HAP-1 (cell line): ENCODE results near the gene KRTAP4-11.
"Not testable (repeated sequence)": the region's sequence is repeated elsewhere in the genome, so short reads cannot be mapped to it uniquely, and the experiment has no call there.

ENCODE experiments used
- DNase-seq, 2 experiments: peaks; one replicate each; pipeline ENCODE4 v3.0.0-alpha.2; 2016 to 2020; ENCODE audit warnings: low spot score in 2 of 2
- H3K27me3 ChIP-seq: fragments of 250-450 bp; sonication (Bioruptor Pico); 2 replicates; pipeline ENCODE4 v1.5.1; 2020; ENCODE audit warnings: low read depth, mild to moderate bottlenecking, moderate library complexity
- H3K36me3 ChIP-seq: fragments of 250-450 bp; sonication (Bioruptor Pico); replicated peaks from 2 replicates; pipeline ENCODE4 v1.5.1; 2020; ENCODE audit warnings: mild to moderate bottlenecking
- H3K4me1 ChIP-seq: fragments of 250-450 bp; sonication (Bioruptor Pico); 2 replicates; pipeline ENCODE4 v1.5.1; 2020; ENCODE audit warnings: mild to moderate bottlenecking
- H3K4me3 ChIP-seq: fragments of 250-450 bp; sonication (Bioruptor Pico); 2 replicates; pipeline ENCODE4 v1.5.1; 2020; ENCODE audit warnings: mild to moderate bottlenecking, moderate library complexity
- H3K9me3 ChIP-seq: fragments of 250-450 bp; sonication (Bioruptor Pico); 2 replicates; pipeline ENCODE4 v1.5.1; 2020; ENCODE audit warnings: mild to moderate bottlenecking, moderate library complexity
- in situ Hi-C: fragments of 300-500 bp; cut with MboI; formaldehyde crosslinking; loops from 3 replicates; pipeline ENCODE4 v1.14.3; 2020; ENCODE audit warnings: low sequenced_read_pairs, inconsistent platforms, mixed read lengths

The KRTAP4-11 gene

GRCh38 chr17:41140360-41141131, 22.4 kb upstream of the KRTAP4-11 start, which contains the start of gene KRTAP4-6:
KRTAP4-6 (minus strand) TSS chr17:41140544; CDS start chr17:41140487, 57 bp downstream.
- H3K27me3 ChIP-seq = no peaks in the 10 kb centered on the region
- in situ Hi-C loops = no loop called here
- no peaks in the 10 kb centered on the region for H3K4me1 ChIP-seq
- H3K36me3 ChIP-seq = no peaks in the 10 kb centered on the region
- no peaks in the 10 kb centered on the region for H3K9me3 ChIP-seq
- H3K4me3 ChIP-seq = no peak within 1 kb of the TSS
- DNase-seq = no peak

DNA sequence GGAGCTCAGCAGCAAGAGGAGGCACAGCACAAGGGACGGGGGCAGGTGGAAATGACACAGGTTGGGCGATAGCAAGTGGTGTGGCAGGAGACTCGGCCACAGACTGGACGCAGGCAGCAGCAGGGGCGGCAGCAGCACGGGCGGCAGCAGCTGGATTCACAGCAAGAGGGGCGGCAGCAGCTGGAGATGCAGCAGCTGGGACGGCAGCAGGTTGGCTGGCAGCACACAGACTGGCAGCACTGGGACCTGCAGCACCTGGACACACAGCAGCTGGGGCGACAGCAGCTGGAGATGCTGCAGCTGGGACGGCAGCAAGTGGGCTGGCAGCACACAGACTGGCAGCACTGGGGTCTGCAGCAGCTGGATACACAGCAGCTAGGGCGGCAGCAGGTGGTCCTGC, 21.7 kb upstream of the KRTAP4-11 start:
- H3K27me3 ChIP-seq, H3K4me1 ChIP-seq, H3K36me3 ChIP-seq, H3K9me3 ChIP-seq, H3K4me3 ChIP-seq, in situ Hi-C loops, DNase-seq: not testable (repeated sequence)

DNA sequence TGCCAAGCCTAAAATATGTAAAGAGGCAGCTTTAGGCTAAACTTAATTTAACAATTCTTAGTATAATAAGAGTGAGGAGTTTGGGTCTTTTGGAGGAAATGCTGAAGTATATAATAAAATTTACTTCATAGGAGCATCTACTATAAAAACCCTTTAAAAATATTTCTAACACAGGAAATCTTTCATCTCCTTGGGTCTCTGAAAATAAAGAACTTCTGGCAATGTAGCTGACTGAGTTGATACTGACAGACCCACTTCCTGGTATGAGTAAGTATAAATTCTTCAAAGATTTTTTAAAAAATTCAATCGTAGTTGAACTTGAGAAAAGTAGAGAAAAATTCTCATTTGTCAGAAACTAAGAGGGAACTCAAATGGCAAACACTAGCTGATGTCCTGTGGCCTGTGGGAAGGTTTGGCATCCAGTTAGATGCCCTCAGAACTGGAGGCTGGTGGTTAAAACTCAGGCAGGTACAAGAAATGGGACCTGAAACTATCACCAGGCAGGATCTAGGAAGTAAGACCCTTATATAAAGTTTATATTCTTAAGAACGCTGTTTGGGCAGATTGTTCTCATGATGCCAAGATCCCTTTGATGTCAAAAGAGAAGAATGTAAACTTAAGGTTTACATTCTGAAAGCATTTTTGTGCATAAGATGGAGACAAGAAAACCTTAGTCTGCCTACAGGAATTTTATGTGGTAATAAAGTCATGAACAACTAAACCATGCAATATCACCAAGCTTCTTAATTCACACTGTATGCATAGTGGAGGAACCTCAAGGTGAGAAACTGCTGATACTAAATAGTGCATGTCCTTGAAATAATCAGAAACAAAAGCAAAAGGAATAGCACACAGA, 15.9 kb upstream of the KRTAP4-11 start:
- H3K36me3 ChIP-seq = no peaks in the 10 kb centered on the region
- DNase-seq = no peak
- in situ Hi-C loops = no loop called here
- no peaks in the 10 kb centered on the region for H3K9me3 ChIP-seq
- H3K4me1 ChIP-seq = no peaks in the 10 kb centered on the region
- H3K4me3 ChIP-seq = no peak overlapping the region
- no peaks in the 10 kb centered on the region for H3K27me3 ChIP-seq

GRCh38 chr17:41131979-41132378, 13.8 kb upstream of the KRTAP4-11 start:
- H3K9me3 ChIP-seq = no peaks in the 10 kb centered on the region
- DNase-seq = no peak
- no peaks in the 10 kb centered on the region for H3K27me3 ChIP-seq
- H3K4me3 ChIP-seq = no peak overlapping the region
- in situ Hi-C loops = no loop called here
- no peaks in the 10 kb centered on the region for H3K36me3 ChIP-seq
- H3K4me1 ChIP-seq = no peaks in the 10 kb centered on the region

- Histone ChIP-seq H3K4me1 (no peaks in the 10 kb centered on the region), H3K9me3 (no peaks in the 10 kb centered on the region), H3K36me3 (no peaks in the 10 kb centered on the region), H3K27me3 (no peaks in the 10 kb centered on the region; the same call in 1 of the 2 replicates), H3K4me3 (no peak overlapping the region)
- DNase-seq = no peak
- in situ Hi-C loops = no loop called here
Measured at GRCh38 chr17:41127371-41127770, 9.2 kb upstream of the KRTAP4-11 start.

DNA sequence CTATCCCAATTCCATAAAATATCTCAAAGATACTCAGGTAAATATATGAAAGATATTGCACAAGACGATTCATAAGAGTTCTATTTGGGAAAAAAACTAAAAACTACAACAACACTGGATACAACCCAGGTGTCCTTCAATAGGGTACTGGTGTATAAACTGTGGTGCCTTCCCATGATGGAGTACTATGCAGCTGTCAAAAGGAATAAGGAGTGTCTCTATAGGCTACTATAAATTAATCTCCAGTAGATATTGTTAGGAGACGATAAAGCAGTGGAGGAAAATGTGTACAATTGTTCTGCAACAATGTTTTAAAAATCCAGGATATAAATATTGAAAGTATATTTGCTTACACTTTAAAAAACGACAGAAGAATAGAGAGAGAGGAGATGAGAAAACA, 8.2 kb upstream of the KRTAP4-11 start:
- no peak for DNase-seq
- Histone ChIP-seq H3K27me3 (no peaks in the 10 kb centered on the region; the same call in 1 of the 2 replicates), H3K4me1 (no peaks in the 10 kb centered on the region), H3K4me3 (no peak overlapping the region), H3K9me3 (no peaks in the 10 kb centered on the region), H3K36me3 (no peaks in the 10 kb centered on the region)
- in situ Hi-C loops = no loop called here

- H3K4me1 ChIP-seq = no peaks in the 10 kb centered on the region
- no peak for DNase-seq
- H3K27me3 ChIP-seq = no peaks in the 10 kb centered on the region; the same call in 1 of the 2 replicates
- H3K36me3 ChIP-seq = no peaks in the 10 kb centered on the region
- no peak overlapping the region for H3K4me3 ChIP-seq
- H3K9me3 ChIP-seq = no peaks in the 10 kb centered on the region
- in situ Hi-C loops = no loop called here
Measured at GRCh38 chr17:41125064-41125463, 6.9 kb upstream of the KRTAP4-11 start.

- H3K4me3 ChIP-seq, H3K27me3 ChIP-seq, DNase-seq, H3K36me3 ChIP-seq, H3K4me1 ChIP-seq, in situ Hi-C loops, H3K9me3 ChIP-seq: not testable (repeated sequence)
Measured at GRCh38 chr17:41123991-41124371, 5.8 kb upstream of the KRTAP4-11 start, which contains the start of gene KRTAP4-12. KRTAP4-12 (minus strand) TSS chr17:41124182; CDS start chr17:41124122, 60 bp downstream.

DNA sequence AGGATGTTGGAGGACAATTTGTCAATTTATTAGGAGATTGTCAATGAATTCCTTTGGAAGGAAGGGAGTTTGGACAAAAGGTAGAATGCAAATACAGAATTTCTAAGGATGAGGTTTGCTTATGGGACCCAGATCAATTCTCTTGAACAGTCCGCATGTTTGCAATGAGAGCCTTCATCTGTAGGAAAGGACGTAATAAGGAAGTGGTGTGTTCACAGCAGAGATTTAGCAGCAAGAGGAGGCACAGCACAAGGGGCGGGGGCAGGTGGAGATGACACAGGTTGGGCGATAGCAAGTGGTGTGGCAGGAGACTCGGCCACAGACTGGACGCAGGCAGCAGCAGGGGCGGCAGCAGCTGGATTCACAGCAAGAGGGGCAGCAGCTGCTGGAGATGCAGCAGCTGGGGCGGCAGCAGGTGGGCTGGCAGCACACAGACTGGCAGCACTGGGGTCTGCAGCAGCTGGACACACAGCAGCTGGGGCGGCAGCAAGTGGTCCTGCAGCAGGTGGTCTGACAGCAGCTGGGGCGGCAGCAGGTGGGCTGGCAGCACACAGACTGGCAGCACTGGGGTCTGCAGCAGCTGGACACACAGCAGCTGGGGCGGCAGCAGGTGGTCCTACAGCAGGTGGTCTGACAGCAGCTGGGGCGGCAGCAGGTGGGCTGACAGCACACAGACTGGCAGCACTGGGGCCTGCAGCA, 5.3 kb upstream of the KRTAP4-11 start:
- H3K27me3 ChIP-seq, H3K4me1 ChIP-seq, DNase-seq, H3K36me3 ChIP-seq, H3K4me3 ChIP-seq, in situ Hi-C loops, H3K9me3 ChIP-seq: not testable (repeated sequence)

GRCh38 chr17:41121742-41122141, 3.6 kb upstream of the KRTAP4-11 start:
- in situ Hi-C loops = no loop called here
- no peaks in the 10 kb centered on the region for H3K9me3 ChIP-seq
- no peaks in the 10 kb centered on the region for H3K36me3 ChIP-seq
- H3K4me1 ChIP-seq = no peaks in the 10 kb centered on the region
- peaks cover 3% of the 10 kb centered on the region; the same call in 1 of the 2 replicates for H3K27me3 ChIP-seq
- no peak for DNase-seq
- H3K4me3 ChIP-seq = no peak overlapping the region

- in situ Hi-C loops, H3K4me1 ChIP-seq, H3K27me3 ChIP-seq, H3K9me3 ChIP-seq, H3K36me3 ChIP-seq, H3K4me3 ChIP-seq, DNase-seq: not testable (repeated sequence)
Measured at GRCh38 chr17:41119696-41120690, 1.8 kb upstream of the KRTAP4-11 start.

- no peak for DNase-seq
- H3K36me3 ChIP-seq = no peaks in the 10 kb centered on the region
Measured at GRCh38 chr17:41118721-41119120, 548 bp upstream of the KRTAP4-11 start.

DNA sequence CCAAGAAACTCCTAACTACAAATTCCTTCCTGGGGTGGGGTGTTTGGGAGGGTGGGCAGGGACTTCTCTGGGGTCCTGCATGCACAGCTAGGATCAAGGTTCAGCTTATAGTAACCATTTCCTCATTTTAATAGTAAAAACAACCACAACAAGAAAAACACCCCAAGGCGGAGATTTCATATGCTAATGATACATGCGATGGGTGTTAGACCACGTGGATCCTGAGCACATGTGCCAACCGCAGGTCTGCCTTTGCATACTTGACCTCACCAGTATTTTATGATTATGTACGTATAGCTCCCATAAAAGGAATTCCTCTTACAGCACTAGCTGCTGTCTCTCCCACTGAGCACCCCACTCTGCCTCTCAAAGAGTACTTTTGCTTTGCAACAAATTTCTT, 1.9 kb downstream of the KRTAP4-11 start:
- Histone ChIP-seq H3K9me3 (no peaks in the 10 kb centered on the region; the same call in 1 of the 2 replicates), H3K36me3 (no peaks in the 10 kb centered on the region), H3K27me3 (0 out of 2 replicates have a peak, but pooled peaks cover 3% of the 10 kb centered on the region), H3K4me1 (no peaks in the 10 kb centered on the region), H3K4me3 (no peak overlapping the region)
- in situ Hi-C loops = no loop called here
- no peak for DNase-seq

More at GRCh38 chr17:41118721-41119120, 548 bp upstream of the KRTAP4-11 start:
- no peaks in the 10 kb centered on the region for H3K9me3 ChIP-seq
- H3K4me3 ChIP-seq = no peak overlapping the region
- in situ Hi-C loops = no loop called here
- 0 out of 2 replicates have a peak, but pooled peaks cover 3% of the 10 kb centered on the region for H3K27me3 ChIP-seq
- no peaks in the 10 kb centered on the region for H3K4me1 ChIP-seq
